ENCODE data around the gene TMUB1. TPM values are rescaled to one million over a fixed set of nuclear protein-coding genes. Genes with fewer than 3 reads are reported as not detected.
A peak's percentile ranks its signal among the peaks of the same experiment; 100 is the strongest.

TMUB1 gene
- polyA plus RNA-seq, 1 donor from 2014 or later = 72.6 TPM

GRCh38 chr7:151038951-151039849 lies 44.1 kb downstream of the TMUB1 start:
- Mint-ChIP-seq H3K9me3 (no peaks in the 10 kb centered on the region), H3K4me3 (no peak overlapping the region), H3K36me3 (peaks cover 3% of the 10 kb centered on the region), H3K27ac (peak overlapping the region in 1 of 3 donors; percentile 43), H3K27me3 (no peaks in the 10 kb centered on the region), H3K4me1 (no peaks in the 10 kb centered on the region)

GRCh38 chr7:151035902-151036301 lies 47.4 kb downstream of the TMUB1 start:
- H3K4me1 Mint-ChIP-seq = peaks cover 0 to 2% (median 0%) of the 10 kb centered on the region in 3 donors
- H3K27ac Mint-ChIP-seq = no peak overlapping the region
- H3K36me3 Mint-ChIP-seq = peaks cover 8% of the 10 kb centered on the region
- H3K27me3 Mint-ChIP-seq = no peaks in the 10 kb centered on the region
- no peaks in the 10 kb centered on the region for H3K9me3 Mint-ChIP-seq
- H3K4me3 Mint-ChIP-seq = no peak overlapping the region

DNA sequence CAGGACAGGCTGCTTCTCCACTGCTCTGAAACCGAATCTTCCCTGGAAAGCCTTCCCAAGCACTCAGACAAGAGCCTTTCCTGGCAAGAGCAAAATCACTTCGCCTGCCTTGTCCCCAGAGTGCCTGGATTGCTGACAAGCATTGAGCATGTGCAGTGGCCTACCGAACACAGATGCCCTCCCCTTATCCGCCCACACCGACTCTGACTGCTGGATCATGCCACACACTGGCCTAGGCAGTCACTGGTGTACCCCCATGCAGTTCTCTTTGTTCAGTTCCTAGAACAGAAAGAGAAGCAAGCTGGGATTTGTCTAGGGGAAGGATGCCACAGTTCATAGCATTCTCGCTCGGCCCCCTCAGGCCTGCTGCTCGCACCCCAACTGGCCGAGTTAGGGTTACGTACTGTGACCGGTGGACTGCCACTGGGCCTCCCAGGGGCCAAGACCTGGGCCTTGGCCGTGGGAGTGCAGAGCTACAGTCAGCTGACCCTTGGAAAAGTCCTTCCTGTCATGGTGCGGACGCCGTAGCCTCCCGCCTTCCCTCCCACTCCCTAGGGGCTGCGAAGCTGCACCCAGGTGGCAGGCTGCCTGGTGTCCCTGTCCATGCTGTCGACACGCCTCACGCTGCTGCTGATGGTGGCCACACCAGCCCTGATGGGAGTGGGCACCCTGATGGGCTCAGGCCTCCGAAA lies 48.1 kb downstream of the TMUB1 start:
- no peak overlapping the region for H3K27ac Mint-ChIP-seq
- H3K4me1 Mint-ChIP-seq = peaks cover 0 to 2% (median 0%) of the 10 kb centered on the region in 3 donors
- no peaks in the 10 kb centered on the region for H3K27me3 Mint-ChIP-seq
- no peaks in the 10 kb centered on the region for H3K9me3 Mint-ChIP-seq
- no peak overlapping the region for H3K4me3 Mint-ChIP-seq
- peaks cover 8% of the 10 kb centered on the region for H3K36me3 Mint-ChIP-seq

DNA sequence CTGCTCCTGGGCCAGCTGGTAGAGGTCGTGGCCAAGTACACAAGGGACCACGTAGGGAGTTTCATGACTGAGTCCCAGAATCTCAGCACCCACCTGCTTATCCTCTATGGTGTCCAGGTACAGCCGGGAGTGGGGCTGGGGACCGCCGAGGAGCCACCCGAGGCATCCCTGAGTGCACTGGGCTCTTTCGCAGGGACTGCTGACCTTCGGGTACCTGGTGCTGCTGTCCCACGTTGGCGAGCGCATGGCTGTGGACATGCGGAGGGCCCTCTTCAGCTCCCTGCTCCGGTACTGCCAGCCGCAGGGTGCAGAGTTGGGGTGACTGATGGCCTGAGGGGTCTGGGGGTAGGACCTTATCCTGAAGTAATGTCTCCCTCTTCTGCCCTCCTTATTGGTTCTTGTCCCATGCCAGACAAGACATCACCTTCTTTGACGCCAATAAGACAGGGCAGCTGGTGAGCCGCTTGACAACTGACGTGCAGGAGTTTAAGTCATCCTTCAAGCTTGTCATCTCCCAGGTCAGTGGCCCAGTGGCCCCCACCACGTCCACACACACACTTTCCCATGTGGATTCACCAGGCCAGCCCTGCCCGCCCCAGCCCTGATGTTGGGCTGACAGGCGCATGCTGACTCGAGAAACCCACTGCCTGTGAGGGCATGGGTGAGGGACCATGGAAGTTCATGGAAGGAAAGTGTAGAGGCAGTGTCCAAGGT lies 48.8 kb downstream of the TMUB1 start:
- H3K27me3 Mint-ChIP-seq = no peaks in the 10 kb centered on the region
- no peak overlapping the region for H3K27ac Mint-ChIP-seq
- H3K36me3 Mint-ChIP-seq = peaks cover 8% of the 10 kb centered on the region
- H3K4me1 Mint-ChIP-seq = peaks cover 0 to 2% (median 2%) of the 10 kb centered on the region in 3 donors
- H3K4me3 Mint-ChIP-seq = no peak overlapping the region
- no peaks in the 10 kb centered on the region for H3K9me3 Mint-ChIP-seq

DNA sequence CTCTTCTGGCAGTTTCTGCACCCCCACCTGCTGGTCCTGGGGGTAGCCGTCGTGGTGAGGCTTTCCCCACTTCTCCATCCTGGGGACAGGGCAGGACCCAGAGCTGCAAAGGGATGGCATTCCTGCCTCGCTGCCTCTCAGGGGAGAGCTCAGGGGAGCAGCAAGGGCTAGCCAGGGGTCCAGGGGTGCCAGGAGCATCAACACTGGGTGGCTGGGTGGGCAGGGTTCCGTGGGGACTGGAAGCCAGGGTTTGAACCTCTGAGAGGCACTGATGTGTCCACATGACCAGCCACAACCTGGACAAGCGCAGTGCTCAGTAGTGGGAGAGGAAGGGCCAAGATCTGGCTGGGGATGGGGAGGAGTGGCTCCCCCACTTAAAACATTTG lies 49.4 kb downstream of the TMUB1 start:
- Mint-ChIP-seq H3K27me3 (no peaks in the 10 kb centered on the region), H3K4me1 (peaks cover 2 to 6% (median 6%) of the 10 kb centered on the region in 3 donors)

GRCh38 chr7:151032936-151033863 lies 50.1 kb downstream of the TMUB1 start:
- Mint-ChIP-seq H3K4me3 (peak overlapping the region in 1 of 4 donors; percentile 54), H3K4me1 (peaks cover 9% of the 10 kb centered on the region in 3 donors), H3K27me3 (no peaks in the 10 kb centered on the region), H3K36me3 (peaks cover 11% of the 10 kb centered on the region), H3K9me3 (no peaks in the 10 kb centered on the region), H3K27ac (peak overlapping the region in 1 of 3 donors; percentile 19)

More for the DNA sequence above, 49.4 kb downstream of the TMUB1 start:
- H3K4me3 Mint-ChIP-seq = no peak overlapping the region
- no peaks in the 10 kb centered on the region for H3K9me3 Mint-ChIP-seq
- H3K36me3 Mint-ChIP-seq = peaks cover 8% of the 10 kb centered on the region
- no peak overlapping the region for H3K27ac Mint-ChIP-seq

Other genes starting within 250 kb of the TMUB1 start
- 0.11 TPM for gene AOC1, start 231.0 kb downstream of the TMUB1 start, polyA plus RNA-seq
- gene KCNH2, start 105.2 kb downstream of the TMUB1 start, polyA plus RNA-seq = 2.5 TPM
- gene NOS3, start 92.5 kb downstream of the TMUB1 start, polyA plus RNA-seq = 2.0 TPM
- 11.2 TPM for gene ATG9B, start 59.0 kb downstream of the TMUB1 start, polyA plus RNA-seq
- gene ABCB8, start 55.0 kb downstream of the TMUB1 start, polyA plus RNA-seq = 21.6 TPM
- gene ASIC3, start 35.0 kb downstream of the TMUB1 start, polyA plus RNA-seq = not detected
- 11.4 TPM for gene CDK5, start 25.6 kb downstream of the TMUB1 start, polyA plus RNA-seq
- 17.8 TPM for gene SLC4A2, start 23.9 kb downstream of the TMUB1 start, polyA plus RNA-seq
- 55.4 TPM for gene FASTK, start 2.7 kb downstream of the TMUB1 start, polyA plus RNA-seq
- 3.5 TPM for gene AGAP3, start 3.0 kb upstream of the TMUB1 start, polyA plus RNA-seq
- gene GBX1, start 84.2 kb upstream of the TMUB1 start, polyA plus RNA-seq = not detected
- gene ASB10, start 103.8 kb upstream of the TMUB1 start, polyA plus RNA-seq = not detected
- not detected for gene H2BK1, start 127.0 kb upstream of the TMUB1 start, polyA plus RNA-seq
- gene ABCF2, start 143.7 kb upstream of the TMUB1 start, polyA plus RNA-seq = 34.2 TPM
- 25.4 TPM for gene CHPF2, start 149.0 kb upstream of the TMUB1 start, polyA plus RNA-seq
- gene SMARCD3, start 165.2 kb upstream of the TMUB1 start, polyA plus RNA-seq = 1.1 TPM